Right lung (tissue), 10 donors: ENCODE results near the gene PRKACB. TPM values are rescaled to one million over a fixed set of nuclear protein-coding genes. Genes with fewer than 3 reads are reported as not detected.
"Not testable (repeated sequence)": the region's sequence is repeated elsewhere in the genome, so short reads cannot be mapped to it uniquely, and the experiment has no call there.

Experiments
- DNase-seq, 2 donors: peaks; one replicate each; pipeline ENCODE4 v3.0.0-alpha.2; 2013
- long read RNA-seq, 8 donors: transcript quantifications; one replicate each; lab custom pipeline, GENCODE V29; 2026
- polyA plus RNA-seq, 5 donors: library from polyadenylated mRNA; unstranded; fragments of 120-200 nt; gene quantifications; one replicate each; pipeline versions ENCODE4 v1.2.1 to v1.2.3, GENCODE V29; 2013; ENCODE audit warnings: inconsistent platforms in 1 of 5, low replicate concordance in 1 of 5; ENCODE audit not compliant: insufficient read length in 5 of 5, insufficient read depth in 1 of 5

PRKACB gene
- 10 to 100 TPM; 34.9 to 52.2 (median 50.7) TPM for polyA plus RNA-seq
- long read RNA-seq, donor 1, full-length matches to known transcripts: 11 of 11 reads
- long read RNA-seq, donor 1, partial matches to known transcripts: 0 of 11 reads
- long read RNA-seq, donor 1, other reads (novel, unspliced or antisense): 0 of 11 reads
- long read RNA-seq, donor 2, full-length matches to known transcripts: 9 of 9 reads
- long read RNA-seq, donor 2, partial matches to known transcripts: 0 of 9 reads
- long read RNA-seq, donor 2, other reads (novel, unspliced or antisense): 0 of 9 reads
- long read RNA-seq, donor 3, full-length matches to known transcripts: 9 of 9 reads
- long read RNA-seq, donor 3, partial matches to known transcripts: 0 of 9 reads
- long read RNA-seq, donor 3, other reads (novel, unspliced or antisense): 0 of 9 reads
- long read RNA-seq, donor 4, full-length matches to known transcripts: 10 of 10 reads
- long read RNA-seq, donor 4, partial matches to known transcripts: 0 of 10 reads
- long read RNA-seq, donor 4, other reads (novel, unspliced or antisense): 0 of 10 reads
- long read RNA-seq, donor 5, full-length matches to known transcripts: 10 of 33 reads
- long read RNA-seq, donor 5, partial matches to known transcripts: 23 of 33 reads
- long read RNA-seq, donor 5, other reads (novel, unspliced or antisense): 0 of 33 reads
- long read RNA-seq, donor 6, full-length matches to known transcripts: 11 of 11 reads
- long read RNA-seq, donor 6, partial matches to known transcripts: 0 of 11 reads
- long read RNA-seq, donor 6, other reads (novel, unspliced or antisense): 0 of 11 reads
- long read RNA-seq, donor 7, full-length matches to known transcripts: 4 of 4 reads
- long read RNA-seq, donor 7, partial matches to known transcripts: 0 of 4 reads
- long read RNA-seq, donor 7, other reads (novel, unspliced or antisense): 0 of 4 reads
- long read RNA-seq, donor 8, full-length matches to known transcripts: 4 of 4 reads
- long read RNA-seq, donor 8, partial matches to known transcripts: 0 of 4 reads
- long read RNA-seq, donor 8, other reads (novel, unspliced or antisense): 0 of 4 reads

DNA sequence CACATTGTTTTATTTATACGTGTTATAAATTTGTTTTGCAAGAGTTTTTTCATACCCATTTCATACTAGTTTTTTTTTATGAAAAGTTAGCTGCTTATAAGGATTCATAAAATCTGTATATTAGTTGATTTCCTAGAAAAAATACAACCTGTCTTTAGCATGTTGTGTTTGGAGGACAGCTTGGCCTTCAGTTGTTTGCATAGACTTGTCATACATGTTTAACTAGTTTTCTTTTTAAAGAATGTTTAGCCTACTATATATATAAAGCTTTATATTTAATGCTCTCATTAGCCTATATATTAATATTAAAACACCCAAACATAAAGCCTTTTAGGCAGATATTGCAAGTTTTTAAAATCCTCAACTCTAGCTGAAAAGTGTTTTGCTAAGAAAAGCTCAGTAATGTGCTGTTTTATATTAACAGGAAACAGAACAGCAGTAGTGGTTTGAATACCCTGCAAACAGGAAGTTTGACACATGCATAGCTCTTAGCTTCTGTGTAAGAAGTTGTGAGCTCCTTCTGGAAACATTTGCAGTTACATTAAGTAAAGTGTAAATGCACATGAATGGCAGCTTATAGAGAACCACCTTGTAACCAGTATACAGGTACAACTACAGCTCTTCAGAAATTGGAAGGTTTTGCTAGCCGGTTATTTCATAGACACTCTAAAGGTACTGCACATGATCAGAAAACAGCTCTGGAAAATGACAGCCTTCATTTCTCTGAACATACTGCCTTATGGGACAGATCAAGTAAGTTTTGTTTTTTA, at the start of gene PRKACB:
Gene PRKACB (plus strand): TSS at position 476 of the 770 bp plus-strand sequence. CDS start 91 bp downstream, at position 567.
- no peak for DNase-seq

DNA sequence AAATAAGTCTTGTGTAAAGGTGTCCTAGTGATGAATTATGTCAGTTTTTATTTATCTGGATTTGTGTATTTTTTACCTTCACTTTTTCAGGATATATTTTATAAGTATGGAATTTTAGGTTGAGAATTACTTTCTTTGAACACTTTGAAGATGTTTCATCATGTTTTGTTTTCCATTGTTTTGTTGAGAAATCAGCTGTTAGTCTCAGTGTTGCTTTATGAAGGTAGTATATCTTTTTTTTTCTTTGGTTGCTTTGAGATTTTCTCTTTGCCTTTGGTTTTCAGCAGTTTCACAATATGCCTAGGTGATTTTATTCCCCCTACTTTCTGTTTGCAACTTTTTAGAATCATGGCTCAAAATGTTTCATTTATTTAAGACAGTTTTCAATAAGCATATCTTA, 48.8 kb upstream of the PRKACB start:
- no peak for DNase-seq

DNA sequence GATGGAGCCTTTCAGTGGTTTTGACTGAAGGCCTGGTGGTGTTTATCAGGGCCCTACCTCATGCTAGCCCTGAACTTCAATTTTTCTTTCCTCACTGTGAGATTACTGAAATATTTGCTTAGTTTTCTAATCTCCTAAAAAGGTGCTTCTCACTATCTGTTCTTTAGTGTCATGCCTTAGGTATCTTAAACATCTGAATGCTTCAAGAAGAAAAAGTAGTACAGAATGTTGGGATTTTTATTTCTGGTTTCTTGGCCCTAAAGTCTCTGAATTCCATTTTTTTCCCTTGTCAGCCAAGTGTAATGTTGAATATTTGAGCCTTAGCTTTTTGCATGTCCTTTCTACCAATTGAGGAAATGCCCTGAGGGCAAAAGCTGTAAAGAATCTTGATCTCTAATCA, 47.9 kb upstream of the PRKACB start:
- no peak for DNase-seq

DNA sequence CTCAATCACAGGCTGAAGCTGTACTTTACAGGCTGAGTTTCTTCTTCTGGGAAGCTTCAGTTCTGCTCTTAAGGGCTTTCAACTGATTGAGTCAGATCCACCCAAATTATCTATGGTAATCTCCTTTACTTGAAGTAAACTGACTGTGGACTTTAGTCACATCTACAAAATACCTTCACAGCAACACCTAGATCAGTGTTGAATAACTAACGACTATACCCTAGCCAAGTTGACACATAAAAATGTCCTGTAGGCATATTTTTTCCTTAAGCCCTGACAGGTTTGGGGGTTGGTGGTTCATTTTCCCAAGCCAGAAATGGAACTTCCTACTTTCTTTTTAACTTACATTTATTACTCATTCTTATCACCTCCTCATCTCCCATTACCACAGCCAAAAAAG, 42.9 kb upstream of the PRKACB start:
- no peak for DNase-seq

DNA sequence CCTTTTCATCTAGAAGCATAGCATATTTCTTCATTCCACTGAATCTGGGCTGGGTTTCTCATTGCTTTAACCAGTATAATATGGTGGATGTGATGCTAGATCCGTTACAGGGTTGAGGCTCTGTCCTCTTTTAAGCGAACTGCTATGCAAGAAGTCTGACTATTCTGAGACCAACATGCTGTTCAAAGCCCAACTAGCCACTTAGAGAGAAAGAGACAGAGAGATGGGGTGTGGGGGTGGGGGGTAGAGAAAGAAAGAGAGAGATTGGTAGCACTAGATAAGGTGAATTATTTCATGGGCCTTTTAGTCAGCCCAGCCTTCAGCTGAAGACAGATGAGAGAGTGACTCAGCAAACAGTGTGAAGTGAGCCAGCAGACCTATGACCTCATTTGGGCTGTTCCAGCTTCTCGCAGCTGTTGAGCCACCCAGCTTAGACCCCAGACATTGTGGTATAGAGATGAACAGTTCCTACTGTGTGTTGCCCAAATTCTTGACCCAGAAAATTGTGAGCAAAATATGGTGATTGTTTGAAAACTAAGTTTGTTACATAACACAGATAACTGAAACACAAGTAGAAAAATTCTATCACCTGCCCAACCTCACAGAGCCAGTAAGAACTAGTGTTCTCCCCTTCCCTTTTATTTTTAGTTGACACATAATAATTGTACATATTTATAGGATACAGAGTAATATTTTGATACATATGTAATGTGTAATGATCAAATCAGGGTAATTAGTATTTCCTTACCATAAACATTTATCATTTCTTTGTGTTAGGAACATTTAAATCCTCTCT, 40.7 kb upstream of the PRKACB start:
- DNase-seq: peak; percentile 19 to 23

DNA sequence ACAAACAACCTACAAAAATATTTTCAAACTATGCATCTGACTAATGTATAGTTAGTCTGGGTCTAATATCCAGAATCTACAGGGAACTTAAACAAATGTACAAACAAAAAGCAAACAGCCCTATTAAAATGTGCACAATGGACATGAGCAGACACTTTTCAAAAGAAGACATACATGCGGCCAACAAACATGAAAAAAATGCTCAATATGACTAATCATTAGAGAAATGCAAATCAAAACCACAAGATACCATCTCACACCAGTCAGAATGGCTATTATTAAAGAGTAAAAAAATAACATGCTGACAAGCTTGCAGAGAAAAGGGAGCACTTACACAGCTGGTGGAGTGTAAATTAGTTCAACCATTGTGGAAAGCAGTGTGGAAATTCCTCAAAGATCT, 36.5 kb upstream of the PRKACB start:
- DNase-seq: not testable (repeated sequence)

DNA sequence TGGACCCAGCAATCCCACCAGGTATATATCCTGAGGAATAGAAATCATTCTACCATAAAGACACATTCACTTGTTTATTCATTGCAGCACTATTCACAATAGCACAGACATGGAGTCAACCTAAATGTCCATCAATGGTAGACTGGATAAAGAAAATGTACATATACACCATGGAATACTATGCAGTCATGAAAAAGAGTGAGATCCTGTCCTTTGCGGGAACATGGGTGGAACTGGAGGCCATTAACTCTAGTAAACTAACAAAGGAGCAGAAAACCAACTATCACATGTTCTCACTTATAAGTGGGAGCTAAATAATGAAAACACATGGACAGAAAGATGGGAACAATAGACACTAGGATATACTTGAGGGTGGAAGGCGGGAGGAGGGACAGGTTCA, 36.1 kb upstream of the PRKACB start:
- DNase-seq: no peak

DNA sequence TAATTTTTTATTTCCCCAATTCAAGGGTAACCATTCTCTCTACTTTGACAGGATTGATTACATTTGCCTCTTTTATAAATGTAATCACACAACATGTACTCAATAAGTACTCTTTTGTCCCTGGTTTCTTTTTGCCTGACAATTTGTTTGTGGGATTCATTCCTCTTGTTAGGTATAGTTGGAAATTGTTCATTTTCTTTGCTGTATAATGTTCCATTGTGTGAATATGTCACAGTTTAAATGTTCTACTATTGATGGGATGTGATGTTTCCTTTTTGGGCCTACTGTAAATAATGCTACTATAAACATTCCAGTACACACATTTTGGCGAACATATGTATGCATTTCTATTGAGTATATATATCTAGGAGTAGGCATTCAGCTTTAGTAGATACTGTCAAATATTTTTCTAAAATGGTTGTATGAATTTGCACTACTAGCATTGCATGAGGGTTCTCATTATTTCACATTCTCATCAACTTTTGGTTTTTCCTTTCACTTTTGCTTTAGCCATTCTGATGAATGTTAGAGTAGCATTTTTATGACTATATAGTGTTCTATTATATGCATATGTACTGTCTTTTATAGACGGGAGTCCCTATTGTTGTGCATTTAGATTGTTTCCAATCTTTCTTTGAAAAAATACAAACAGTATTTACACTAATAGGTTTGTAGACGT, 35.0 kb upstream of the PRKACB start:
- DNase-seq: no peak

DNA sequence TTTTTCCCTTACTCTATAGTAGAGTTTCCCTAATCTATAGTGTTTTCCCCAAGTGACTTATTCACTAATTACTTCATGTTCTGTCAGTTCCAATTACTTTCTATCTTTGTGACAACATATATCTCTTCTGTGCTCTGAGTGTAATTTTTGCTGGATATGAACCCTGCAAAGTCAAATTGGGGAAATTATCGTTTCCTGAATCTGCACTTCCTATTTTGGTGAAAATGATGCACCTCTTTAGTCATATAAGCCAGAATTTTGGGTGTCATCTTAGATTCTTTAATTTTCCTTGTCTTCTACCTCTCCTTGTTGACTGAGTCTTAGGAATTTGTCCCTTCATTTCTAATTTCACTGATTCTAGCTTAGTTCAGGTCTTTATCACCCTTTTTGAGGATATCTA, 33.4 kb upstream of the PRKACB start:
- no peak for DNase-seq

DNA sequence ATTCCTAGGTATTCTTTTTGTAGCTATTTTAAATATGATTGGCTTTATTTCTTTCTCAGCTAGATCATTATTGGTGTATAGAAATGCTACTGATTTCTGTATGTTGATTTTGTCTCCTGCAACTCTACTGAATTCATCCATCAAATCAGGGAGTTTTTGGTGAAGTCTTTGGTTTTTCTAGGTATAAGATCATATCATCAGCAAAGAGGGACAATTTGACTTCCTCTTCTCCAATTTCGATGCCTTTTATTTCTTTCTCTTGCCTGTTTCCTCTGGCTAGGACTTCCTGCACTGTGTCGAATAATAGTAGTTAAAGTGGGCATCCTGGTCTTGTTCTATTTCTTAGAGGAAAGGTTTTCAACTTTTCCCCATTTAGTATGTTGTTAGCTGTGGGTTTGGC, 27.5 kb upstream of the PRKACB start:
- DNase-seq: no peak

DNA sequence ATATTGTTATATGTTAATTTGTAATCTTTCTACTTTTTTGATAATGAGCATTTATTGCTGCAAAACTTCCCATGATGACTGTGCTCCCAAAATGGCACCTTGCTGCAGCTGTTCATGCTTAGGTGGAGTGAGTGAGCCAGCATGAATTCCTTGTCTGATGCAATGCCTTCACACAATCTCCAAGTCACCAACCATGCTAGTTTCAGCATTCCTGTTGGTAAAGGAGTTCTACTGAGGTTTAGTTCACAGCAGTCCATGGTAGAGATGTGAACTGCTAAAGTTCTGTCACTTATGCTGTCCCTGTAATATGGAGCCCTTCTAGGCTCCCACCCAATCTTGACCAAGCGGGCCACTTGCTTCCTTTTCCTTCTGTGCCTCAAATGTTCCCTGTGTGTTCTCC, 26.2 kb upstream of the PRKACB start:
- DNase-seq: no peak

DNA sequence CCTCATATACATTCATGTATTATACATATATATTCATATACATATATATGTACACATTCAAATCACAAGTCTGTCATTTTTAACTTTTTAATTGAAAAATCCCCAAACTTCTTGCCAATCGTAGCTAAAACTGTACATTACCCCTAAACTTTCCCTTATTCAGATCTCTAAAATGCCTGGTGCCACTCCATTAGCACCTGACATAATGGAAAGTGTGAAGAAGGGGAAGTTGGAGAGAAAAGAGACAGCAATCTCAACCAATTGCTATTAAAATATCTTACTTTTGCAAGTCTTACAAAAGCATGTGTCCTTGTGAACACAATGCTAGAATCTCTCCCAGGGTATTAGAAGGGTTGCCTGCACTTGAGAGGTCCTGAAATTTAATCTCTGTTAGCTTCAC, 22.7 kb upstream of the PRKACB start:
- DNase-seq: no peak

DNA sequence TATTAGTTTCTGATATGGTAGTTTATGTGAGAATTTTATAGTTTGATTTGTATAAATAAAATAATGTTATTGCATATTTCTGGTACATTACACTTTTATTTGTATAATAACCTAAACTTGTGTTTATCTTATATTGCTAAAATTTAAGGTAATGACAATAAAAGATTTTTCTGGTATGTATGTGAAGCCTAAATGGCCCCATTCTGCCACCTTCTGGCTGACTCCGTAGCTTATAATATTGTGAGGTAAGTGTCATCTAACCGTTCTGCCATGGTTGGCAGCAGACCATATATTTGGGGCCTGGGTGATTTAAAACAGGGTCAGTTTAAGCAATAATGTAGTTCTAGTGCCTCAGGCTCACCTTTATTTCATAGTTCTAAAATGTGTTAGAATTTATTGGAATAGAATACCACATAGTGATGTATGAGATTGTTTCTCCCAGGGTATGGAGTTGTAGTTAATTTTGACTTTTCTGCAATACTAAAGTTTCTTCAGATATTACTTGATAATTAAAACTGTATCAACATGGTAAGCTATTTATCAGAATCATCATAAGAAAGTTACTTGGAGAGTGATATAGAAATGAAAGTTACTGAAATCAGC, 21.2 kb upstream of the PRKACB start:
- peak in 1 of 2 donors; percentile 27 for DNase-seq

DNA sequence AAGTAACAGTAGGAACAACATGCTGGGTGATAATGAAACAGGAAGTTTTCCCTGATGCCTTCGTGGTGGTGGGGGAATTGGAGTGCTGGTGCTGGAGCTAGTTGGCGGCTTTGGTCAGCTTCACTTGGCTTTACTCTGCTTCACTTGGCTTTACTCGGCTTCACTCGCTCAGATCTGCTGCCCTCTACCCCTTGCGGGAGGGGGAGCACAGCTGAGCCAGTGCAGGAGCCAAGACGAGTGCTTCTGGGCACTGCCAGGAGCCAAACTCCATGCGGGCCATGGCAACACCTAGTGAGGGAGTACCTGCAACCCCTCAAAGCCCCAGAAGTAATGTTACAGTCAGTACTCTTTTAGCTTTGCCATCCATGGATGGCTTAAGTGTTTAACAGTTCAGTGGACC, 10.6 kb upstream of the PRKACB start:
- no peak for DNase-seq

DNA sequence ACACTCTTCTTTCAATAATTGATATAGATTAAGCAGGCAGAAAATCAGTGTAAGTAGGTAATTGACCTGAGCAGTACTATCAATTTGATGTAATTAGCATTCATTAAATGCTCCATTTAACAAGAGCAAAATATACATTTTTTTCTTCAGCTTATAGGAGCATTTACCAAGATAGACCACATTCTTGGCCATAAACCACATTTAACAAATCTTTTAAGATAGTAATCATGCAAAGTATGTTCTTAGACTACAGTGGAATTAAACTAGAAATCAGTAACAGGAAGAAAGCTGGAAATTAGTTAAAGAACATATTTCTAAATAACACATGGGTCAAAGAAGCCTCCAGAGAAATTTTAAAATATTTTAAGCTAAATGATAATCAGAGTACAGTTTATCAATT, 8.7 kb upstream of the PRKACB start:
- no peak for DNase-seq

DNA sequence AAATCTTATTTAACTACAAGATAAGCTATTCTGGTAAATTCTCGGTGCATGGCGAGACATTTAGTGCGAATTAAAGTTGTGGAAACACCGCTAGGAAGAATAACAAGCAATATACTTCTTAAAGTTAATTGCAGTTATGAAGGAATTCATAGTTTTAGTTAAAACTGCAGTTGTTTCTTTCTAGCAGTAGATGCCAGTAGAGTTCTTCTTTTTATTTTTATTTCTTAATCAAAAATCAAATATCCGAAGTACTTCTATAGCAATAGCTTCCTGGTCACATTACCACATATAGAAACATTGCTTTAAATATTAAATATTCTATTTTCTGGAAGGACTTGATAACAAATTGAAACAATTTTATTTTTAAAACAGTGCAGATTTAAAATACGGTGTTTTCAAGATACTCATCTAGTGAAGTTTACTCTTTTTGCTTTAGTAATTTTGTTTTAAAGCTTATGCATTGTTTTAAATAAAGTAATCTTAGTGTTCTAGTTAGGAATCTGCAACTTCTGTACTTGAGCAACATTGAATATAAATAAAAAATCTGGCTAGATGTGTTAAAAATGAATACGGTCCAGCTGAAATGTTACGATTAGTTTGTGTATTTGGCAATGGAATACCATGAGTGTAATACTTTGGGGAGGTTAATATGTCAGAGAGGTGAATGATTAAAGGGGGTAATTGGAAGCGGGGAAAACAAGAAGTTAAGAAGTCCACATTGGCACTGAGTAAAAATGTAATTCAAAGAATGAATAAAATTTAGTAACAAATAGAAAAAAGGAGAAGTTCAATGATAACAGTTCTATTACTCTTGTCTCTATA, 2.7 kb upstream of the PRKACB start:
- DNase-seq: no peak

DNA sequence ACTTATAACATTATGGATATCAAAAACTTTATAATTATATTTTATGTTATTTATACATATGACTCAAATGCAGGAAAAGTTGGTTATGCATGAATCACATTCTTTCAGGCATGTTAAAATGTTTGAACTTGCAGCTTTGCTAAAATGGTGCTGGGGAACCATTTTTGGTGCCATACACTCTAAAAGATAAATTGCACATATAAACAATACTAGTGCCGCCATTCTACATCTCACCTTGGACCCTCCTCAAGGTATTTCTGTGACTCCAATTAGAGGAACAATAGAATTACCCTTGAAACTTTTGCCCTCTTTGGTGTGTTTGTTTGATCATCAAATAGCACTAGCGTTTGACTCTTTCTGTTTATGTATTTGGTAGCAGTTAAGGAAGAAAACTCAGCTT, 997 bp downstream of the PRKACB start:
- no peak for DNase-seq

DNA sequence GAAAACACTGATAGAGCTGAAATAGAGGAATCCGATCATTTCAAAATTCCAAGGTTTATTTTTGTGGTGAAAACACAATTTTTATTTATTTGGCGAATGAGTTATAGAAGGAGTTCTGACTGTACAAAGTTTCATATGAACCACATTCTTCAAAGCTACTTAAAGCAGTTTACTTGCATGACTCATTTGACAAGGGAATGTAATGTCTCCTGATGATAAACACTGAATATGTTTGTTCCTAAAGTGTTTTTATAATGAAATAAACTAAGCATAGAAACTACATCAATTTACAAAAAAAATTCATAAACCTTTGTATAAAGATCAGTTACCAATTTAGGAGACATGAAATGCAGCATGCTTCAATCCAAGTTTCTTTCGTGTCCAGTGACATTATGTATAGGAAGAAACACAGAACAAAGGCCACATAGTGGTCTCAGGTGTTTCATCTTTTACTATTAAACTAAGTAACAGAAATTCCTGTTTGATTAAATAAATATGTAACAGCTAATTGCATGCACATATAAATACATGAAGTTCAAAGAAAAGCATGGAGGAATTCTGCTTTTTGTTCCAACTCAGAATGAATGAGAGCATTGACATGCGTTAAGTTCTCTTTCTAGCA, 2.5 kb downstream of the PRKACB start:
- no peak for DNase-seq
